Neural cell (in vitro differentiated cells): ENCODE data around the gene RS1. TPM values are rescaled to one million over a fixed set of nuclear protein-coding genes. Genes with fewer than 3 reads are reported as not detected.

Experiments used
- H2AFZ ChIP-seq: fragments of 200-600, 300-800 bp; sonication (generic), shearing (Covaris generic); 2 replicates; pipeline ENCODE4 v1.6.0; 2014; ENCODE audit warnings: low read depth, mild to moderate bottlenecking, antibody characterized with exemption, low read length, moderate library complexity
- H3F3A ChIP-seq: fragments of 200-600 bp; shearing (Covaris generic); 2 replicates; pipeline ENCODE4 v1.6.1; 2016; ENCODE audit warnings: mild to moderate bottlenecking, moderate library complexity, mixed read lengths, antibody characterized with exemption, low read length; ENCODE audit not compliant: insufficient read depth, poor library complexity, severe bottlenecking
- H3K27ac ChIP-seq: fragments of 200-600, 300-800 bp; sonication (generic), shearing (Covaris generic); 2 replicates; pipeline ENCODE4 v1.5.1; 2014; ENCODE audit warnings: mild to moderate bottlenecking, low read length, moderate library complexity
- H3K27me3 ChIP-seq: fragments of 300-800, 200-600 bp; sonication (generic), shearing (Covaris generic); 2 replicates; pipeline ENCODE4 v1.6.0; 2014; ENCODE audit warnings: mild to moderate bottlenecking, low read depth, low read length, moderate library complexity; ENCODE audit not compliant: insufficient read depth
- H3K36me3 ChIP-seq: fragments of 300-800, 200-600 bp; sonication (generic), shearing (Covaris generic); 2 replicates; pipeline ENCODE4 v1.5.1; 2014; ENCODE audit warnings: mild to moderate bottlenecking, antibody characterized with exemption, low read length, moderate library complexity; ENCODE audit not compliant: insufficient read depth
- H3K4me2 ChIP-seq: fragments of 300-800, 200-600 bp; sonication (generic), shearing (Covaris generic); 2 replicates; pipeline ENCODE4 v1.6.0; 2014; ENCODE audit warnings: mild to moderate bottlenecking, low read length
- H3K4me3 ChIP-seq: fragments of 300-800, 200-600 bp; sonication (generic), shearing (Covaris generic); 2 replicates; pipeline ENCODE4 v1.5.1; 2014; ENCODE audit warnings: mild to moderate bottlenecking, low read length, moderate library complexity
- H3K79me2 ChIP-seq: fragments of 200-600 bp; shearing (Covaris generic); replicated peaks from 2 replicates; pipeline ENCODE4 v1.6.0; 2014; ENCODE audit warnings: mild to moderate bottlenecking, low read length, moderate library complexity; ENCODE audit not compliant: insufficient read depth
- H3K9ac ChIP-seq: fragments of 300-800, 200-600 bp; sonication (generic), shearing (Covaris generic); 2 replicates; pipeline ENCODE4 v1.6.1; 2016; ENCODE audit warnings: mild to moderate bottlenecking, low read length, mixed read lengths
- H3K9me2 ChIP-seq: fragments of 200-600 bp; shearing (Covaris generic); 2 replicates; pipeline ENCODE4 v1.6.1; 2016; ENCODE audit warnings: mild to moderate bottlenecking, low read length, mixed read lengths; ENCODE audit not compliant: insufficient read depth
- H3K9me3 ChIP-seq: fragments of 200-600, 300-800 bp; sonication (generic), shearing (Covaris generic); 2 replicates; pipeline ENCODE4 v1.6.1; 2016; ENCODE audit warnings: mild to moderate bottlenecking, mixed run types, low read length, moderate library complexity, mixed read lengths
- H4K20me1 ChIP-seq: fragments of 200-600 bp; shearing (Covaris generic); 2 replicates; pipeline ENCODE4 v1.6.1; 2016; ENCODE audit warnings: mild to moderate bottlenecking, mixed run types; ENCODE audit not compliant: insufficient read depth
- EP300 ChIP-seq: fragments of 450-650 bp; conservative IDR thresholded peaks from 2 replicates; pipeline ENCODE4 v1.6.1; 2014; ENCODE audit warnings: antibody characterized with exemption, mild to moderate bottlenecking, moderate library complexity; ENCODE audit not compliant: poor library complexity, severe bottlenecking
- EZH2 ChIP-seq: fragments of 200-600, 300-800 bp; shearing (Covaris generic), sonication (generic); IDR thresholded peaks from 2 replicates; pipeline ENCODE4 v1.6.1; 2014; ENCODE audit warnings: antibody characterized with exemption, low read length, borderline replicate concordance, mild to moderate bottlenecking; ENCODE audit not compliant: insufficient read depth, poor library complexity, severe bottlenecking
- MXI1 ChIP-seq: fragments of 450-650 bp; conservative IDR thresholded peaks from 2 replicates; pipeline ENCODE4 v1.6.1; 2014; ENCODE audit warnings: antibody characterized with exemption, mild to moderate bottlenecking; ENCODE audit not compliant: poor library complexity, severe bottlenecking
- POLR2AphosphoS5 ChIP-seq: IDR thresholded peaks from 2 replicates; pipeline ENCODE4 v1.6.1; 2012
- RAD21 ChIP-seq: fragments of 450-650 bp; conservative IDR thresholded peaks from 2 replicates; pipeline ENCODE4 v1.6.1; 2014; ENCODE audit warnings: antibody characterized with exemption, mild to moderate bottlenecking, moderate library complexity
- REST ChIP-seq: IDR thresholded peaks from 2 replicates; pipeline ENCODE4 v1.6.1; 2012; ENCODE audit warnings: borderline replicate concordance
- SMC3 ChIP-seq: fragments of 450-650 bp; conservative IDR thresholded peaks from 2 replicates; pipeline ENCODE4 v1.6.1; 2014; ENCODE audit warnings: antibody characterized with exemption, mild to moderate bottlenecking, moderate library complexity; ENCODE audit not compliant: poor library complexity
- TAF1 ChIP-seq: IDR thresholded peaks from 2 replicates; pipeline ENCODE4 v1.6.1; 2012; ENCODE audit warnings: low read depth
- polyA plus RNA-seq: library from polyadenylated mRNA; depleted of rRNA; stranded (reverse); fragments of >200 nt; gene quantifications from 2 replicates; pipeline ENCODE4 v1.2.3, GENCODE V29; 2014
- TF ChIP-seq, protein P1 (sequence below): fragments of 450-650 bp; IDR thresholded peaks from 2 replicates; pipeline ENCODE4 v1.5.1; 2014; ENCODE audit warnings: antibody characterized with exemption, mild to moderate bottlenecking, moderate library complexity; ENCODE audit not compliant: poor library complexity, severe bottlenecking

Gene RS1
- polyA plus RNA-seq, 1 donor from 2014 or later, result not detected

GRCh38 chrX:18714910-18715309, 43.0 kb upstream of the RS1 start:
- Histone ChIP-seq H3K79me2 (no peaks in the 10 kb centered on the region), H3K36me3 (no peaks in the 10 kb centered on the region), H3F3A (no peaks in the 10 kb centered on the region), H3K9me2 (no peaks in the 10 kb centered on the region), H3K9me3 (no peaks in the 10 kb centered on the region), H3K27ac (no peak overlapping the region), H2AFZ (no peak overlapping the region), H3K4me2 (no peak overlapping the region), H3K4me3 (no peak overlapping the region), H4K20me1 (no peaks in the 10 kb centered on the region), H3K27me3 (no peaks in the 10 kb centered on the region), H3K9ac (no peak overlapping the region)
- TF ChIP-seq RAD21 (no peak), TAF1 (no peak), REST (no peak), POLR2AphosphoS5 (no peak), MXI1 (no peak)
- TF ChIP-seq, protein P1, sequence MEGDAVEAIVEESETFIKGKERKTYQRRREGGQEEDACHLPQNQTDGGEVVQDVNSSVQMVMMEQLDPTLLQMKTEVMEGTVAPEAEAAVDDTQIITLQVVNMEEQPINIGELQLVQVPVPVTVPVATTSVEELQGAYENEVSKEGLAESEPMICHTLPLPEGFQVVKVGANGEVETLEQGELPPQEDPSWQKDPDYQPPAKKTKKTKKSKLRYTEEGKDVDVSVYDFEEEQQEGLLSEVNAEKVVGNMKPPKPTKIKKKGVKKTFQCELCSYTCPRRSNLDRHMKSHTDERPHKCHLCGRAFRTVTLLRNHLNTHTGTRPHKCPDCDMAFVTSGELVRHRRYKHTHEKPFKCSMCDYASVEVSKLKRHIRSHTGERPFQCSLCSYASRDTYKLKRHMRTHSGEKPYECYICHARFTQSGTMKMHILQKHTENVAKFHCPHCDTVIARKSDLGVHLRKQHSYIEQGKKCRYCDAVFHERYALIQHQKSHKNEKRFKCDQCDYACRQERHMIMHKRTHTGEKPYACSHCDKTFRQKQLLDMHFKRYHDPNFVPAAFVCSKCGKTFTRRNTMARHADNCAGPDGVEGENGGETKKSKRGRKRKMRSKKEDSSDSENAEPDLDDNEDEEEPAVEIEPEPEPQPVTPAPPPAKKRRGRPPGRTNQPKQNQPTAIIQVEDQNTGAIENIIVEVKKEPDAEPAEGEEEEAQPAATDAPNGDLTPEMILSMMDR, result no peak

- Histone ChIP-seq H3F3A (no peaks in the 10 kb centered on the region), H3K9me3 (no peaks in the 10 kb centered on the region), H3K36me3 (no peaks in the 10 kb centered on the region), H3K79me2 (no peaks in the 10 kb centered on the region), H3K4me2 (no peak overlapping the region), H3K27me3 (no peaks in the 10 kb centered on the region), H3K9me2 (no peaks in the 10 kb centered on the region), H3K4me3 (no peak overlapping the region), H3K9ac (no peak overlapping the region), H2AFZ (no peak overlapping the region), H4K20me1 (no peaks in the 10 kb centered on the region), H3K27ac (no peak overlapping the region)
- TF ChIP-seq, protein P1, result no peak
- TF ChIP-seq EZH2 (no peak), EP300 (no peak), RAD21 (no peak), POLR2AphosphoS5 (no peak), SMC3 (no peak), TAF1 (no peak), MXI1 (no peak), REST (no peak)
These were observed 37.9 kb upstream of the RS1 start for GRCh38 chrX:18709833-18710232.
